Stimulated activated CD8-positive, alpha-beta memory T cell treated with anti-CD3 and anti-CD28 coated beads, Interleukin-15, amount 100 ng/mL, for 48 hours (primary cell): ENCODE measurements around the gene CBLN1.
A peak's percentile ranks its signal among the peaks of the same experiment; 100 is the strongest.

Source experiments
- DNase-seq, 2 donors: peaks; one replicate each; pipeline ENCODE4 v3.0.0-alpha.2; 2020; ENCODE audit warnings: low read depth in 2 of 2

CBLN1 gene

GRCh38 chr16:49281480-49281842, at the start of gene CBLN1:
Gene CBLN1, minus strand, starts transcription at chr16:49281838. Its CDS starts 373 bp downstream, at chr16:49281465.
- no peak for DNase-seq

DNA sequence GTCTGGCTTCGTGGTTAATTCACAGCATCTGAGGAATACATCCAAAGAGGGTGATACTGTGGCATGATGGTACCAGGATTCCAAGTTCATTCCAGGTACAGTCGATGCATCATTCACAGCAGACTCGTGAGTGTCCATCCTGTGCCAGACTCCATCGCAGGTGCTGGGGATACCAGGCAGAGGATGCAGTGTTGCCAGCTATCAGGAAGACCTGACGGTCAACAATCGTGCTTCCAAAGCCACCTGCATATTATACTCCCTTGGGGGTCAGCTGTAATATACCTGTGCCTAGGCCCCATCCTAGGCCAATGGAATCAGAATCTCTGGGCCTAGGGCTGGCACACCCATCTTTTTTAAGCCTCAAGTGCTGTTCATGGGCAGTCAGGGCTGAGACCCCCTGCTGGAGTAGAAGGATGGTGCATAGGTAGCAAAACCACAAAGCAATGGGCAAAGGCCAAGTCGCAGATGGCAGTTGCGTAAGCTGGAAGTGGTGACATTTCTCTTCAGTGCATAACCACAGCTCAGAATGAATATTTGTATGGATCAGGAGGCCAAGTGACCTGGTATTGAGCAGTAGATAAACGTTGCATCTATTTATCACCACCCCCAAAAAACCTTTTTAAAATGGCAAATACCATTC, 49.0 kb upstream of the CBLN1 start:
- no peak for DNase-seq

DNA sequence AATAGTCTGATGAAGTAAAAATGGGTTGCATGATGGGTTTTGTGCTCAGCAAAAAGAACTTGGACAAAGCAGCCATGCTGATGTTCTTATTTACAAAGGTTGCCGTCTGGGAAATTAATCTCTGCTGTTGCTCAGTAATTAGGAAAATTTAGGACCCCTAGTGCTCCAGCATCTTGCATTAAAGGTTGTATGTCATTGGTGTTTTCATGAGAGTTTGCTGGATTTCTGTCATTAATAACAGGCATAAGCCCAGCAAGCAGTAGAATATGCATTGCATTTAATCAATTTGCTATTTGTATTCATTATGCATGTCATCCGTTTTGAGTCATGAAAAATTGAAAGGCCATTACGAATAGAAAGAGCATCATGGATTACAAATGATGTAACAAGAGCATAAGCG, 46.7 kb upstream of the CBLN1 start:
- DNase-seq, result no peak

DNA sequence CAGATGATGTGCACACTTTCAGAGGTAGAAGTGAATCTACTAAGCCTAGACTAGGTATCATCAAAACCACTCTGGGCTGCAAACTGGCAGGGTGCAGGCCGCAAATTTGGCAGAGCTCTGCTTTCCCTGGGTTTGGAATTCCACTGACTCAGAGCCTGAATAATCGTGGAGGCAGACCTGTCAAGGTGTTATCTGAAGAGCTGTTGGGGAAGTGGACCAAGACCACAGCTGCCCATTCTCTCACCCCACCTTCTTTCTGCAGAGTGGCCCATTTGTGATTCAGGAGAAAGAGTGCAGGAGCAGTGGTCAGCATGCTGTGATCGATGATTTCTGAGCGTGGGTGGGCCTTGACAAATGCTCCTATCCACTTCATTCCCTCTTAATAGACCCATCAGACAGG, 45.8 kb upstream of the CBLN1 start:
- no peak for DNase-seq

DNA sequence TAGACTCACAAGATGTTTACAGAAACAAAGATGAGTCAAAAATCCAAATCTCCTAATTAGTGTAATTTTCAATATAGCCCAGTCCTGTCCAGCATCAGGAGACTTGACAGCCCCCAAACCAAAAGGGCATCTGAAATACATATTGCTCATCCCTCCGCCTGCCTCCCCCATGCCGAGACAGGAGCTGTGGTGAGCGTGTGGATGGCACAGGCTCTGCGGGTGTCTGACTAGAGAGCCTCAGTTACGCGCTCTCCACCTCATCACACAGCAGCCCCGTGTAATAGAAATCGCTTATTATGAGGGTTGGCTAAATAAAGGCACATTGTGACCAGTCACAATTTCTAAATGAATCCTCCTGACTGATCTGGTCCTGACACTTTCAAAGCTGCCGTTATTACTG, 43.1 kb upstream of the CBLN1 start:
- no peak for DNase-seq

DNA sequence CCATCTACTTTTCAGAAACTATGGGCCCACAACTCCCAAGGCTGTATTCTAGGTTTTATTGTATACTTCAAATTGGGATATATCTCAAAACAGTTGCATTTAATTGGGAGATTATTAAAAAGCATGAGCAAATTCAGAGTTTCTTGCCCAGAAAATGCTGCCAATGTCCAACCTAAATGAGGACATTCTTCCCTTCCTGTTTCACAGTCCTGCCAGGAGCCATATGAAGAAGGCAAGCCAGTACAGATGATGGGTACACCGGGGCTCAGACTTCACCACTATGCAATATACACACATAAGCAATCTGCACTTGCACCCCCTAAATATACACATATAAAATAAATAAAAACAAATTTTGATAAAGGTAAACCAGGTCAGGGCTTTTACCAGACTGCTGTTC, 34.0 kb upstream of the CBLN1 start:
- no peak for DNase-seq

- DNase-seq, result no peak
These were observed 30.8 kb upstream of the CBLN1 start for GRCh38 chr16:49312389-49312985.

- DNase-seq, result no peak
These were observed 30.2 kb upstream of the CBLN1 start for GRCh38 chr16:49311823-49312222.

GRCh38 chr16:49307176-49307575, 25.5 kb upstream of the CBLN1 start:
- DNase-seq, result no peak

GRCh38 chr16:49305406-49305805, 23.8 kb upstream of the CBLN1 start:
- no peak for DNase-seq

GRCh38 chr16:49292413-49292812, 10.8 kb upstream of the CBLN1 start:
- no peak for DNase-seq

- no peak for DNase-seq
These were observed 5.9 kb upstream of the CBLN1 start for GRCh38 chr16:49287572-49287971.

DNA sequence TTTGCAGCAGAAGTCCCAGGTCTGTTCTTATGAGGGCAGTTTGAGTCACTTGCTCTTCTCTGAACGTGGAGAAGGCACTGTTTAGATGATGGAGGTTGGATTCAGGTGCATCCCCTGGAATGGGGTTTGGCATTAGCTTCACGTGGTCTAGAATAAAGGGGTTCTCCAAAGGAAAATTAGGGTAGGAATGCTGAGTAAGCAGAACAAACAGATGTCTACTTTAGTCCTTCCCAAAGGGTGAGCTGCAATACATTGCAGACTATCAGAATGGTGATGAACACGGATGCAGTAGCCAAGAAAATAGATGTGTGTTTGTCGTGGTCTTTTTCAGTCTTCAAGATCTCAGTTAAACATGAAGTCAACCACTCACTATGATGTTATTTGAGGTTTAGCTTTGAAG, 3.3 kb upstream of the CBLN1 start:
- no peak for DNase-seq

DNA sequence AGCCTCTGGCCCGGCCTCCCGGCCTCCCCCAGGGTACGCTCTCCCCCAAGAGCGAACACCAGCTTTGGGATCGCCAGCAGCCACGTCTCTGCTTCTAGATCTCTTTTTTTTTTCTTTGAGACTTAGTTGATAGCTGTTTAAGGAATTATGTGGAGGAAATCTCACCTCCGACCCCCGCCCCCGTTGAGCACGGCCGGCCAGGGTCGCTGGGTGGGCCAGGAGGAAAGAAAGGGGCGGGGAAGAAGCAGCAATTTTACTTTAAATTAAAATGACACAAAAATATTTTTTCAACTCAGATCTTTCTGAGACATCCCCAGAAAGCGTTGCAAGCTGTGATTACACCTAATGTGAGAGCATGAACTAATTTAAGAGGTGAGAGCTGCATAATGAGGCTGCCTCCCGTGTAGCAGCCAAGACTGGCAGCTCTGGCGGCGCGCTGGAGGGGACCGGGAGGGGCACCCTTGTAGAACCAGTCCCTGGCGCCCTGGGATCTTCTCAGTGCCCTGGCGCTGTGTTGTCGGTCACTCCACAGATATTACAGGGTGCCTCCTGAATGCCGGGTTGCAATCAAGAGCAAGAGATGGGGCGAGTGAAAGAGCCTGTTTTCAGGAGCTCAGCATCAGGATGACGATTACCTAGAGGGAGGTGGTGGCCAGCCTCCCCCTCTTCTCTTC, 1.9 kb upstream of the CBLN1 start:
- DNase-seq, result no peak

- DNase-seq, result no peak
These were observed 1.2 kb upstream of the CBLN1 start for GRCh38 chr16:49282690-49283375.

GRCh38 chr16:49281843-49282642, 405 bp upstream of the CBLN1 start:
- DNase-seq, result peak; percentile 59 to 63

DNA sequence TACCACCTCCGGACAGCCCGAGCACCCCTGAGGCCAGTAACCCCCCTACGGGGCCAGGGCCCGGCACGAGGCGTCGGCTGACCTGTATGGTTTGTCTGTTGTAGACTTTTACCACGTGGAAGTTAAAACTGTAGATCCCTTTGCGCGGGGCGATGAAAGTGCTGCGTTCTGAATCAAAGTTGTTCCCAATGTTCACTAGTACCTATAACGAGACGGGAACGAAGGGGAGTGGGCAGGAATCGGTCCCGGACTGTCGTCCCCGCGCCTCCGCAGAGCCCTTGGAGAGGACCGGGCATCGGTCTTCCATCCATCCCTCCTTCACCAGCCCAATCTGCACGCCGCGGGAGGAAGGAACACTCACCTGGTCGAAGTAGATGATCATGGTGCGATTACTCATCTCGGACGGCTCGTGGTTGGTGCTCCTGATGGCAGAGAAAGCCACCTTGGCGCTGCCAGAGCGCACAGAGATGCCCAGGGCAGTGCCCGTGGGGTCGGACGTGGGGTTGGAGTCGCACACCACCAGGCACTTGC, 732 bp downstream of the CBLN1 start:
- no peak for DNase-seq

DNA sequence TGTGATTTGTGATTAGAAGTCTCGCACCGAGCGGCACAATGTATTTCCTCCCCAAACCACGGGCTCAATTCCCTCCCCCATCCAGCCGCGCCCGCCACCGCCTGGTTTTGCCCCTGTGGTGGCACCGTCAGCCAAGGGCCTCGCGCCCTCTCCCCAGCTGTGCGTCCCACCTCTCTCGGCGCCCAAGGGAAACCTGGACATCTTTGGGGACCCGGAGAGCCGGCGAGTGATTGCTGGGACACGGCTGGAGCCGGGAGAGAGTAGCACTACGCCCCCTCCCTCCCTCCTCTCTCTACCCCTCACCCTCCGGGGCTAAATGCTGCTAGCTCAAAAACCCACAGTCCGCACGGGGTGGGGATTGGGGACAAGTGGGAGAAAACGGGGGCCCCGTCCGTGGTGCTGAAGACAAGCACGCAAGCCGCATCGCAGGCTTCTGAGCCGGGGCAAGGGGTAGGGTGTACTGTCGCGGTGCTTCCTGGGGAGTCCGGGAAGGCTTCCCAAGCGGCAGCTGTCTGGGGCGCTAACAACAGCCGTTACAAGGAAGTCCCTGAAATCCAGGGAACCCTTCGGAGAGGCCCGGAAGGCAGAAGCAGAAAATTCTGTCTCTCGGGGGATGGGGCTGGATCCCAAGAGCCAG, 1.4 kb downstream of the CBLN1 start:
- no peak for DNase-seq

GRCh38 chr16:49278944-49279725, 2.5 kb downstream of the CBLN1 start:
- no peak for DNase-seq

- DNase-seq, result no peak
These were observed 3.1 kb downstream of the CBLN1 start for GRCh38 chr16:49278567-49278827.
